Measurements from ENCODE around the gene CA7.

The CA7 gene

DNA sequence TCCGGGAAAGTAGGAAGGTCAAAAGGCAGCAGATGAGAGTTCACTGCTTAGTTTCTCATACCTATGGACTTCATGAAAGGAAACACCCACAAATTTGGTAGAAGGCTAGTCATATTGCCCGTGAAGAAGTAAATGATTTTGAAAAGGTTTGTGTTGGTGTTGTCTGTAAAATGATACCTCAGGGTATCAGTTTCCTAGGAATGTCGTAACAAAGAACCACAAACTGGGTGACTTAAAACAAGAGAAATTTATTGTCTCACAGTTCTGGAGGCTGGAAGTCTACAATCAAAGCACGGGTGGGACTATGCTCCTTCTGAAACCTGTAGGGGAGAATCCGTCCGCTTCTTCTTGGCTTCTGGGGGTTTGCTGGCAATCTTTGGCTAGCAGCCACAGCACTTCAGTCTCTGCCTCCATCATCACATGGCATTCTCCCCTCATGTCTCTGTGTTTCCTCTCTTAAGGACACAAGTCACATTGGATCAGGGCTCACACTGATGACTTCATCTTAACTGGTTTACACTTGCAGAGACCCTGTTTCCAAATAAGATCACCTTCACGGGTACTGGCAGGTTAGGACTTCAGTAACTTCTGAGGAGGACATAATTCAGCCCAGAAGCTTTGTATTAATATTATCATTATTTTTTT lies 11.4 kb upstream of the CA7 start:
- Histone ChIP-seq H3K27me3 (ENCODE audit: insufficient read depth, poor library complexity, severe bottlenecking) (no peaks in the 10 kb centered on the region), H3K4me3 (replicated peaks; ENCODE audit: insufficient read depth, low read length) (no peak overlapping the region), H3K27ac (replicated peaks) (no peak overlapping the region)
- no peak for TF ChIP-seq SPI1 (IDR thresholded peaks at IDR 0.05; ENCODE audit: borderline replicate concordance, low read depth)
- no peak for TF ChIP-seq POLR2AphosphoS5 (IDR thresholded peaks at IDR 0.05; ENCODE audit: low read depth)
- TF ChIP-seq, protein P1, sequence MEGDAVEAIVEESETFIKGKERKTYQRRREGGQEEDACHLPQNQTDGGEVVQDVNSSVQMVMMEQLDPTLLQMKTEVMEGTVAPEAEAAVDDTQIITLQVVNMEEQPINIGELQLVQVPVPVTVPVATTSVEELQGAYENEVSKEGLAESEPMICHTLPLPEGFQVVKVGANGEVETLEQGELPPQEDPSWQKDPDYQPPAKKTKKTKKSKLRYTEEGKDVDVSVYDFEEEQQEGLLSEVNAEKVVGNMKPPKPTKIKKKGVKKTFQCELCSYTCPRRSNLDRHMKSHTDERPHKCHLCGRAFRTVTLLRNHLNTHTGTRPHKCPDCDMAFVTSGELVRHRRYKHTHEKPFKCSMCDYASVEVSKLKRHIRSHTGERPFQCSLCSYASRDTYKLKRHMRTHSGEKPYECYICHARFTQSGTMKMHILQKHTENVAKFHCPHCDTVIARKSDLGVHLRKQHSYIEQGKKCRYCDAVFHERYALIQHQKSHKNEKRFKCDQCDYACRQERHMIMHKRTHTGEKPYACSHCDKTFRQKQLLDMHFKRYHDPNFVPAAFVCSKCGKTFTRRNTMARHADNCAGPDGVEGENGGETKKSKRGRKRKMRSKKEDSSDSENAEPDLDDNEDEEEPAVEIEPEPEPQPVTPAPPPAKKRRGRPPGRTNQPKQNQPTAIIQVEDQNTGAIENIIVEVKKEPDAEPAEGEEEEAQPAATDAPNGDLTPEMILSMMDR (IDR thresholded peaks at IDR 0.05; ENCODE audit: insufficient read depth, low read length), result no peak
- TF ChIP-seq GABPA (IDR thresholded peaks at IDR 0.05; ENCODE audit: low read depth), result no peak
- TF ChIP-seq, protein P2, sequence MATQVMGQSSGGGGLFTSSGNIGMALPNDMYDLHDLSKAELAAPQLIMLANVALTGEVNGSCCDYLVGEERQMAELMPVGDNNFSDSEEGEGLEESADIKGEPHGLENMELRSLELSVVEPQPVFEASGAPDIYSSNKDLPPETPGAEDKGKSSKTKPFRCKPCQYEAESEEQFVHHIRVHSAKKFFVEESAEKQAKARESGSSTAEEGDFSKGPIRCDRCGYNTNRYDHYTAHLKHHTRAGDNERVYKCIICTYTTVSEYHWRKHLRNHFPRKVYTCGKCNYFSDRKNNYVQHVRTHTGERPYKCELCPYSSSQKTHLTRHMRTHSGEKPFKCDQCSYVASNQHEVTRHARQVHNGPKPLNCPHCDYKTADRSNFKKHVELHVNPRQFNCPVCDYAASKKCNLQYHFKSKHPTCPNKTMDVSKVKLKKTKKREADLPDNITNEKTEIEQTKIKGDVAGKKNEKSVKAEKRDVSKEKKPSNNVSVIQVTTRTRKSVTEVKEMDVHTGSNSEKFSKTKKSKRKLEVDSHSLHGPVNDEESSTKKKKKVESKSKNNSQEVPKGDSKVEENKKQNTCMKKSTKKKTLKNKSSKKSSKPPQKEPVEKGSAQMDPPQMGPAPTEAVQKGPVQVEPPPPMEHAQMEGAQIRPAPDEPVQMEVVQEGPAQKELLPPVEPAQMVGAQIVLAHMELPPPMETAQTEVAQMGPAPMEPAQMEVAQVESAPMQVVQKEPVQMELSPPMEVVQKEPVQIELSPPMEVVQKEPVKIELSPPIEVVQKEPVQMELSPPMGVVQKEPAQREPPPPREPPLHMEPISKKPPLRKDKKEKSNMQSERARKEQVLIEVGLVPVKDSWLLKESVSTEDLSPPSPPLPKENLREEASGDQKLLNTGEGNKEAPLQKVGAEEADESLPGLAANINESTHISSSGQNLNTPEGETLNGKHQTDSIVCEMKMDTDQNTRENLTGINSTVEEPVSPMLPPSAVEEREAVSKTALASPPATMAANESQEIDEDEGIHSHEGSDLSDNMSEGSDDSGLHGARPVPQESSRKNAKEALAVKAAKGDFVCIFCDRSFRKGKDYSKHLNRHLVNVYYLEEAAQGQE (IDR thresholded peaks at IDR 0.05; ENCODE audit: insufficient replicate concordance, low read depth), result no peak
- DNase-seq (ENCODE audit: low read depth in 1 of 2, low spot score in 1 of 2), result no peak

- no peak overlapping the region for H3K27ac ChIP-seq (replicated peaks)
- no peak for DNase-seq (ENCODE audit: low read depth in 1 of 2, low spot score in 1 of 2)
- no peaks in the 10 kb centered on the region for H3K27me3 ChIP-seq (ENCODE audit: insufficient read depth, poor library complexity, severe bottlenecking)
- TF ChIP-seq, protein P1 (IDR thresholded peaks at IDR 0.05; ENCODE audit: insufficient read depth, low read length), result no peak
- TF ChIP-seq SPI1 (IDR thresholded peaks at IDR 0.05; ENCODE audit: borderline replicate concordance, low read depth) (no peak), POLR2AphosphoS5 (IDR thresholded peaks at IDR 0.05; ENCODE audit: low read depth) (no peak), GABPA (IDR thresholded peaks at IDR 0.05; ENCODE audit: low read depth) (no peak)
- TF ChIP-seq, protein P2 (IDR thresholded peaks at IDR 0.05; ENCODE audit: insufficient replicate concordance, low read depth), result no peak
- no peak overlapping the region for H3K4me3 ChIP-seq (replicated peaks; ENCODE audit: insufficient read depth, low read length)
Observed at GRCh38 chr16:66834746-66835145, 9.5 kb upstream of the CA7 start.

DNA sequence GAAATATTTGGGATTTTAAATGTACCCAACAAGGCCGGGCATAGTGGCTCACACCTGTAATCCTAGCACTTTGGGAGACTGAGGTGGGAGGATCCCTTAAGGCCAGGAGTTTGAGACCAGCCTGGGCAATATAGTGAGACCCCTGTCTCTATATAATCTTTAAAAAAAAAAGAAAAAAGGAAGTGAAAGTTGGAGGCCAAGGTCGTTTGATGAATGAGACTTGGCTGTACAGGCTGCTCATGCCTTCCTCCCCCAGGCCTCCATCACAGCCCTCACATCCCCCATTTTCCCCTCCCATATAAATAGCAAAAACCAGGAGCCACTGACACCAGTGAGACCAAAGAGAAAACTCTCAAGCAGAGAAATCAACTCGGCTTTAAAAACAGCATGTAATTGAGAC lies 3.3 kb upstream of the CA7 start:
- Histone ChIP-seq H3K4me3 (replicated peaks; ENCODE audit: insufficient read depth, low read length) (no peak overlapping the region), H3K27ac (replicated peaks) (no peak overlapping the region), H3K27me3 (ENCODE audit: insufficient read depth, poor library complexity, severe bottlenecking) (peaks cover 16% of the 10 kb centered on the region)
- peak; percentile 30; the same call in 1 of the 2 replicates for TF ChIP-seq SPI1 (IDR thresholded peaks at IDR 0.05; ENCODE audit: borderline replicate concordance, low read depth)
- TF ChIP-seq, protein P2 (IDR thresholded peaks at IDR 0.05; ENCODE audit: insufficient replicate concordance, low read depth), result no peak
- DNase-seq (ENCODE audit: low read depth in 1 of 2, low spot score in 1 of 2), result no peak
